HepG2 (cell line): ENCODE results near the gene FKBP1A. TPM values are rescaled to one million over a fixed set of nuclear protein-coding genes. Genes with fewer than 3 reads are reported as not detected.

Source experiments
- ATAC-seq: fragments of 200-7000 bp; cut with Tn5 transposase; 3 replicates; pipeline ENCODE4 v1.9.1; 2020; ENCODE audit warnings: mild to moderate bottlenecking, moderate library complexity
- BruUV-seq: library from RNA; stranded (reverse); fragments of 400-500 nt; replicated peaks from 2 replicates; lab custom pipeline; 2021; lab: Mats Ljungman, UMichigan
- CTCF ChIA-PET: fragments of 300-600 bp; formaldehyde crosslinking; extraction: SDS; loops from one replicate; lab custom pipeline; 2021; ENCODE audit warnings: low total read pairs, inconsistent platforms, low intra/inter-chr PET ratio; lab: Yijun Ruan, JAX
- POLR2A ChIA-PET: fragments of 350-600 bp; sonication (Branson Sonifier 250); formaldehyde crosslinking; loops from one replicate; lab custom pipeline; 2020; ENCODE audit warnings: antibody characterized with exemption, inconsistent platforms; lab: Yijun Ruan, JAX
- DNase-seq: peaks from one replicate; pipeline ENCODE4 v3.0.0-alpha.2; 2015; ENCODE audit warnings: low spot score
- FAIRE-seq: peaks from 3 replicates; lab custom pipeline; 2011; peaks lifted over from hg19 to GRCh38; lab: Jason Lieb, UNC
- H2AFZ ChIP-seq: one replicate; pipeline ENCODE4 v1.6.1; 2011; ENCODE audit warnings: low read length, inconsistent platforms
- H3K27ac ChIP-seq: fragments of 300-600 bp; 3 replicates; pipeline ENCODE4 v1.8.0; 2011; ENCODE audit warnings: mixed run types, mild to moderate bottlenecking, mixed read lengths, low read length, inconsistent platforms; ENCODE audit not compliant: insufficient read depth; ENCODE audit errors: extremely low read length
- H3K27me3 ChIP-seq, 2 experiments: fragments of 200-600 bp in 1 of 2; 2 replicates in 1 of 2; 3 replicates in 1 of 2; pipeline versions ENCODE4 v1.6.0 to v1.8.0; 2011; ENCODE audit warnings: low read length in 2 of 2, mild to moderate bottlenecking in 2 of 2, moderate library complexity in 2 of 2, inconsistent platforms in 1 of 2; ENCODE audit not compliant: insufficient read depth in 2 of 2, control insufficient read depth in 1 of 2
- H3K36me3 ChIP-seq, 2 experiments: fragments of 200-600 bp in 1 of 2; replicated peaks in 1 of 2; 2 replicates in 1 of 2; 3 replicates in 1 of 2; pipeline versions ENCODE4 v1.5.1 to v1.8.0; 2011; ENCODE audit warnings: low read length in 2 of 2, inconsistent platforms in 1 of 2; ENCODE audit not compliant: insufficient read depth in 2 of 2, control insufficient read depth in 1 of 2
- H3K4me1 ChIP-seq: 2 replicates; pipeline ENCODE4 v1.5.1; 2012; ENCODE audit warnings: low read length, inconsistent platforms; ENCODE audit not compliant: insufficient read depth
- H3K4me2 ChIP-seq: 2 replicates; pipeline ENCODE4 v1.6.0; 2011; ENCODE audit warnings: low read depth, low read length, inconsistent platforms
- H3K4me3 ChIP-seq, 3 experiments: fragments of 200-600 bp in 1 of 3; sonication (generic), shearing (Covaris generic) in 1 of 3; replicated peaks in 1 of 3; 2 replicates each; pipeline ENCODE4 v1.5.1; 2011 to 2016; ENCODE audit warnings: low read length in 3 of 3, inconsistent platforms in 2 of 3, low read depth in 2 of 3, mild to moderate bottlenecking in 2 of 3, control low read depth in 1 of 3, mixed read lengths in 1 of 3; ENCODE audit not compliant: insufficient read depth in 1 of 3
- H3K79me2 ChIP-seq: one replicate; pipeline ENCODE4 v1.6.1; 2011; ENCODE audit warnings: low read length, inconsistent platforms; ENCODE audit not compliant: insufficient read depth
- H3K9ac ChIP-seq: 2 replicates; pipeline ENCODE4 v1.6.0; 2011; ENCODE audit warnings: mild to moderate bottlenecking, low read depth, low read length, inconsistent platforms; ENCODE audit not compliant: insufficient read depth
- H3K9me3 ChIP-seq: 2 replicates; pipeline ENCODE4 v1.5.1; 2012; ENCODE audit warnings: mild to moderate bottlenecking, low read length
- H4K20me1 ChIP-seq: 2 replicates; pipeline ENCODE4 v1.6.0; 2011; ENCODE audit warnings: inconsistent platforms, mild to moderate bottlenecking, low read length, moderate library complexity; ENCODE audit not compliant: insufficient read depth
- CAMTA2 ChIP-seq: sonication (generic); formaldehyde crosslinking; IDR thresholded peaks from 2 replicates; pipeline ENCODE4 v1.4.0; 2020; ENCODE audit warnings: mild to moderate bottlenecking, missing genetic modification reagents, borderline replicate concordance
- CBX1 ChIP-seq: IDR thresholded peaks from one replicate; pipeline ENCODE4 v1.6.1; 2016; ENCODE audit warnings: antibody characterized with exemption, low read depth
- ELK4 ChIP-seq: sonication (generic); formaldehyde crosslinking; IDR thresholded peaks from 2 replicates; pipeline ENCODE4 v1.9.0; 2021; ENCODE audit warnings: missing genetic modification reagents, borderline replicate concordance
- GPN1 ChIP-seq: sonication (generic); formaldehyde crosslinking; IDR thresholded peaks from 2 replicates; pipeline ENCODE4 v1.5.1; 2020; ENCODE audit warnings: missing genetic modification reagents, borderline replicate concordance
- HOXA7 ChIP-seq: sonication (generic); formaldehyde crosslinking; IDR thresholded peaks from 2 replicates; pipeline ENCODE4 v1.8.1; 2022; ENCODE audit warnings: mild to moderate bottlenecking, missing genetic modification reagents, moderate library complexity
- MYC ChIP-seq: sonication (generic); formaldehyde crosslinking; IDR thresholded peaks from 2 replicates; pipeline ENCODE4 v1.9.0; 2021; ENCODE audit warnings: missing genetic modification reagents, borderline replicate concordance
- PAWR ChIP-seq: sonication (generic); formaldehyde crosslinking; IDR thresholded peaks from 2 replicates; pipeline ENCODE4 v1.4.0; 2020; ENCODE audit warnings: missing genetic modification reagents, mild to moderate bottlenecking, borderline replicate concordance
- SPEN ChIP-seq: sonication (generic); formaldehyde crosslinking; IDR thresholded peaks from 2 replicates; pipeline ENCODE4 v1.5.1; 2020; ENCODE audit warnings: low read depth, mild to moderate bottlenecking, missing genetic modification reagents
- ZNF143 ChIP-seq: sonication (generic); formaldehyde crosslinking; IDR thresholded peaks from 2 replicates; pipeline ENCODE4 v1.4.0; 2020; ENCODE audit warnings: missing genetic modification reagents
- ZNF274 ChIP-seq: sonication (generic); formaldehyde crosslinking; IDR thresholded peaks from 2 replicates; pipeline ENCODE4 v1.5.1; 2020; ENCODE audit warnings: mild to moderate bottlenecking, missing genetic modification reagents
- ZNF329 ChIP-seq: sonication (generic); formaldehyde crosslinking; IDR thresholded peaks from 2 replicates; pipeline ENCODE4 v1.9.0; 2021; ENCODE audit warnings: low read depth, mild to moderate bottlenecking, missing genetic modification reagents
- ZNF430 ChIP-seq: sonication (generic); formaldehyde crosslinking; IDR thresholded peaks from 2 replicates; pipeline ENCODE4 v1.9.0; 2021; ENCODE audit warnings: mild to moderate bottlenecking, missing genetic modification reagents
- ZNF776 ChIP-seq: sonication (generic); formaldehyde crosslinking; IDR thresholded peaks from 2 replicates; pipeline ENCODE4 v1.4.0; 2020; ENCODE audit warnings: mild to moderate bottlenecking, missing genetic modification reagents
- WGBS: methylation state at CpG from one replicate; pipeline ENCODE4 v1.1.6; 2017; ENCODE audit warnings: low lambda C conversion rate; 5-methylcytosine and 5-hydroxymethylcytosine counted together
- in situ Hi-C: cut with HindIII; loops from 2 replicates; pipeline ENCODE4 v1.10.0; 2017; ENCODE audit warnings: low pct_unique_long_range_greater_than_20kb; ENCODE audit not compliant: extremely low pct_ligation_motif_present
- intact Hi-C: fragments of 100-400 bp; cut with micrococcal nuclease; formaldehyde crosslinking; loops from one replicate; pipeline ENCODE4 v1.10.0; 2022; ENCODE audit not compliant: unreplicated experiment
- polyA plus RNA-seq, 8 experiments: library from polyadenylated mRNA; depleted of rRNA in 3 of 8; stranded (reverse) in 7 of 8; unstranded in 1 of 8; fragments of >200 nt; fragmentation: Illumina TruSeq in 4 of 8; extraction: Trizol in 4 of 8; gene quantifications; 2 replicates each; pipeline versions ENCODE4 v1.2.1 to v1.2.3, GENCODE V29; 2011 to 2016; ENCODE audit warnings: low read depth in 4 of 8, missing spikeins in 1 of 8, mixed read lengths in 1 of 8; ENCODE audit not compliant: insufficient read depth in 1 of 8
- total RNA-seq, 5 experiments: library from RNA; depleted of rRNA; stranded (reverse); fragments of >200 nt; fragmentation: Illumina TruSeq; extraction: Trizol; gene quantifications; 2 replicates each; pipeline ENCODE4 v1.2.3, GENCODE V29; 2016; ENCODE audit warnings: low read depth in 1 of 5
- TF ChIP-seq, protein P1 (sequence below): sonication (generic); formaldehyde crosslinking; IDR thresholded peaks from 2 replicates; pipeline ENCODE4 v1.4.0; 2020; ENCODE audit warnings: mild to moderate bottlenecking, missing genetic modification reagents
- TF ChIP-seq, protein P2 (sequence below): sonication (generic); formaldehyde crosslinking; IDR thresholded peaks from 2 replicates; pipeline ENCODE4 v1.5.0; 2020; ENCODE audit warnings: missing genetic modification reagents

The FKBP1A gene
- total and polyA plus RNA-seq, 2 of the 13 experiments (the other 11 are each of a cell fraction or from before 2014, with no cell fraction given): 119 to 468 TPM

DNA sequence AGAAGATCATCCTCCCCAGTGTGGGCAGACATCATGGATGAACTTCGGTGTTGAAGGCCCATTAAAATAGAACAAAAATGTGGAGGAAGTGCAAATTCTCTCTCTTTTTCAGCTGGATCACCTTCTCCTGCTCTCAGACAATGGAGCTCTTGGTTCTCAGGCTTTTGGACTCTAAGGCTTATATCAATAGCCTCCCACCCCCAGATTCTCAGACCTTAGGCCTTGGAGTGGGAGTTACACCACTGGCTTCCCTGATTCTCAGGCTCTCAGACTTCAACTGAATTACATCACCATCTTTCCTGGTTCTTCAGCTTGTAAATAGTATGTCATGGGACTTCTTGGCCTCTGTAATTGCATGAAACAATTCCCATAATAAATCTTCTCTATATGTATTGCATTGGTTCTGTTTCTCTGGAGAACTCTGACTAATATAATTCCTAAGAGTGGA, 37.2 kb upstream of the FKBP1A start:
- Histone ChIP-seq H4K20me1 (no peaks in the 10 kb centered on the region), H3K27ac (no peak overlapping the region), H3K4me1 (no peaks in the 10 kb centered on the region), H2AFZ (no peak overlapping the region), H3K36me3 (no peaks in the 10 kb centered on the region), H3K4me2 (no peak overlapping the region), H3K9me3 (no peaks in the 10 kb centered on the region), H3K4me3 (no peak overlapping the region), H3K27me3 (no peaks in the 10 kb centered on the region), H3K9ac (no peak overlapping the region), H3K79me2 (no peaks in the 10 kb centered on the region)
- in situ Hi-C loops (no loop called here), intact Hi-C loops (no loop called here)
- no TSS peak for BruUV-seq
- DNase-seq: no peak
- no peak for FAIRE-seq
- TF ChIP-seq, protein P1, sequence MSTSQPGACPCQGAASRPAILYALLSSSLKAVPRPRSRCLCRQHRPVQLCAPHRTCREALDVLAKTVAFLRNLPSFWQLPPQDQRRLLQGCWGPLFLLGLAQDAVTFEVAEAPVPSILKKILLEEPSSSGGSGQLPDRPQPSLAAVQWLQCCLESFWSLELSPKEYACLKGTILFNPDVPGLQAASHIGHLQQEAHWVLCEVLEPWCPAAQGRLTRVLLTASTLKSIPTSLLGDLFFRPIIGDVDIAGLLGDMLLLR: no peak
- no peak for TF ChIP-seq GPN1
- TF ChIP-seq ZNF430: no peak
- no peak for TF ChIP-seq HOXA7 (CRISPR knock-in tag)
- no peak for TF ChIP-seq ELK4
- TF ChIP-seq PAWR (CRISPR knock-in tag): no peak
- no peak for TF ChIP-seq SPEN (CRISPR knock-in tag)
- no peak for TF ChIP-seq MYC (CRISPR knock-in tag)
- TF ChIP-seq ZNF274 (CRISPR knock-in tag): no peak
- no peak for TF ChIP-seq ZNF143 (CRISPR knock-in tag)
- TF ChIP-seq CAMTA2 (CRISPR knock-in tag): no peak
- TF ChIP-seq ZNF329 (CRISPR knock-in tag): no peak
- no peak for TF ChIP-seq ZNF776
- TF ChIP-seq CBX1: no peak
- TF ChIP-seq, protein P2, sequence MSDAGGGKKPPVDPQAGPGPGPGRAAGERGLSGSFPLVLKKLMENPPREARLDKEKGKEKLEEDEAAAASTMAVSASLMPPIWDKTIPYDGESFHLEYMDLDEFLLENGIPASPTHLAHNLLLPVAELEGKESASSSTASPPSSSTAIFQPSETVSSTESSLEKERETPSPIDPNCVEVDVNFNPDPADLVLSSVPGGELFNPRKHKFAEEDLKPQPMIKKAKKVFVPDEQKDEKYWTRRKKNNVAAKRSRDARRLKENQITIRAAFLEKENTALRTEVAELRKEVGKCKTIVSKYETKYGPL (CRISPR knock-in tag): no peak
- WGBS: 32% methylated on average over 1 of the region's 1 CpG
- ChIA-PET POLR2A (no interaction called here), CTCF (no interaction called here)
- ATAC-seq: no peak
